Stimulated activated CD8-positive, alpha-beta memory T cell treated with anti-CD3 and anti-CD28 coated beads, Interleukin-15, amount 100 ng/mL, for 1 hour (primary cell): ENCODE measurements around the gene RICTOR.

Experiments used
- DNase-seq: peaks from one replicate; pipeline ENCODE4 v3.0.0-alpha.2; 2020; ENCODE audit warnings: low read depth

The RICTOR gene

GRCh38 chr5:38932854-38933408, 141.3 kb downstream of the RICTOR start:
- no peak for DNase-seq

- DNase-seq, result no peak
Observed at GRCh38 chr5:38931731-38932130, 142.5 kb downstream of the RICTOR start.

- no peak for DNase-seq
Observed at GRCh38 chr5:38929838-38930237, 144.4 kb downstream of the RICTOR start.

GRCh38 chr5:38927470-38927869, 146.7 kb downstream of the RICTOR start:
- no peak for DNase-seq

GRCh38 chr5:38926121-38926520, 148.1 kb downstream of the RICTOR start:
- no peak for DNase-seq

GRCh38 chr5:38925154-38925925, 148.9 kb downstream of the RICTOR start:
- no peak for DNase-seq

- DNase-seq, result no peak
Observed at GRCh38 chr5:38923661-38924451, 150.3 kb downstream of the RICTOR start.

- DNase-seq, result peak; percentile 7
Observed at GRCh38 chr5:38922199-38922598, 152.0 kb downstream of the RICTOR start.

- no peak for DNase-seq
Observed at GRCh38 chr5:38921174-38921573, 153.0 kb downstream of the RICTOR start.

GRCh38 chr5:38916802-38917201, 157.4 kb downstream of the RICTOR start:
- no peak for DNase-seq

GRCh38 chr5:38913714-38914113, 160.5 kb downstream of the RICTOR start:
- no peak for DNase-seq

- no peak for DNase-seq
Observed at GRCh38 chr5:38911933-38912332, 162.3 kb downstream of the RICTOR start.

- no peak for DNase-seq
Observed at GRCh38 chr5:38906503-38906902, 167.7 kb downstream of the RICTOR start.

GRCh38 chr5:38905516-38905915, 168.7 kb downstream of the RICTOR start:
- no peak for DNase-seq

- no peak for DNase-seq
Observed at GRCh38 chr5:38899936-38900335, 174.3 kb downstream of the RICTOR start.

- DNase-seq, result no peak
Observed at GRCh38 chr5:38896760-38897159, 177.4 kb downstream of the RICTOR start.

- DNase-seq, result no peak
Observed at GRCh38 chr5:38892363-38892762, 181.8 kb downstream of the RICTOR start.

- DNase-seq, result no peak
Observed at GRCh38 chr5:38891563-38891962, 182.6 kb downstream of the RICTOR start.

GRCh38 chr5:38889424-38889823, 184.8 kb downstream of the RICTOR start:
- no peak for DNase-seq

- no peak for DNase-seq
Observed at GRCh38 chr5:38888041-38888440, 186.2 kb downstream of the RICTOR start.
